Keratinocyte (primary cell): ENCODE results near the gene TCTN1. TPM values are rescaled to one million over a fixed set of nuclear protein-coding genes. Genes with fewer than 3 reads are reported as not detected.

Experiments used
- DNase-seq: peaks from one replicate; pipeline ENCODE4 v3.0.0-alpha.2; 2011; ENCODE audit warnings: low read depth, missing footprints, low spot score
- FAIRE-seq: peaks from 2 replicates; lab custom pipeline; 2011; peaks lifted over from hg19 to GRCh38; lab: Jason Lieb, UNC
- H2AFZ ChIP-seq: 2 replicates; pipeline ENCODE4 v1.6.0; 2012; ENCODE audit warnings: low read length, control low read depth, inconsistent platforms; ENCODE audit not compliant: control insufficient read depth
- H3K27ac ChIP-seq: 2 replicates; pipeline ENCODE4 v1.5.1; 2011; ENCODE audit warnings: low read length; ENCODE audit not compliant: control insufficient read depth, insufficient read depth
- H3K27me3 ChIP-seq: 3 replicates; pipeline ENCODE4 v1.6.0; 2011; ENCODE audit warnings: low read length; ENCODE audit not compliant: control insufficient read depth, insufficient read depth; ENCODE audit errors: extremely low read depth
- H3K36me3 ChIP-seq, 2 experiments: 2 replicates in 1 of 2; 3 replicates in 1 of 2; pipeline ENCODE4 v1.5.1; 2011; ENCODE audit warnings: low read length in 2 of 2, mild to moderate bottlenecking in 1 of 2; ENCODE audit not compliant: control insufficient read depth in 2 of 2, insufficient read depth in 2 of 2; ENCODE audit errors: extremely low read depth in 1 of 2
- H3K4me1 ChIP-seq: 3 replicates; pipeline ENCODE4 v1.5.1; 2011; ENCODE audit warnings: low read length; ENCODE audit not compliant: control insufficient read depth, insufficient read depth; ENCODE audit errors: extremely low read depth
- H3K4me2 ChIP-seq: 3 replicates; pipeline ENCODE4 v1.6.0; 2011; ENCODE audit warnings: low read depth, low read length; ENCODE audit not compliant: control insufficient read depth, insufficient read depth; ENCODE audit errors: extremely low read depth
- H3K4me3 ChIP-seq, 3 experiments: fragments of 200-600 bp in 1 of 3; sonication (generic) in 1 of 3; 2 replicates in 2 of 3; 3 replicates in 1 of 3; pipeline ENCODE4 v1.5.1; 2011 to 2016; ENCODE audit warnings: low read length in 3 of 3, mild to moderate bottlenecking in 3 of 3, control low read depth in 2 of 3, inconsistent platforms in 1 of 3, low read depth in 1 of 3, mixed read lengths in 1 of 3, mixed run types in 1 of 3, moderate library complexity in 1 of 3; ENCODE audit not compliant: control insufficient read depth in 2 of 3, insufficient read depth in 2 of 3; ENCODE audit errors: extremely low read depth in 1 of 3
- H3K79me2 ChIP-seq: 2 replicates; pipeline ENCODE4 v1.6.0; 2012; ENCODE audit warnings: low read length; ENCODE audit not compliant: control insufficient read depth, insufficient read depth
- H3K9ac ChIP-seq: 3 replicates; pipeline ENCODE4 v1.6.0; 2011; ENCODE audit warnings: low read length; ENCODE audit not compliant: control insufficient read depth, insufficient read depth; ENCODE audit errors: extremely low read depth
- H3K9me1 ChIP-seq: 3 replicates; pipeline ENCODE4 v1.6.0; 2011; ENCODE audit warnings: low read length; ENCODE audit not compliant: control insufficient read depth, insufficient read depth; ENCODE audit errors: extremely low read depth
- H3K9me3 ChIP-seq: 2 replicates; pipeline ENCODE4 v1.5.1; 2012; ENCODE audit warnings: low read depth, low read length; ENCODE audit not compliant: control insufficient read depth
- H4K20me1 ChIP-seq: 3 replicates; pipeline ENCODE4 v1.6.0; 2011; ENCODE audit warnings: low read length; ENCODE audit not compliant: control insufficient read depth, insufficient read depth; ENCODE audit errors: extremely low read depth
- CTCF ChIP-seq, 3 experiments: IDR thresholded peaks in 1 of 3; conservative IDR thresholded peaks in 1 of 3; optimal IDR thresholded peaks in 1 of 3; 2 replicates in 2 of 3; 3 replicates in 1 of 3; pipeline versions ENCODE3 to v1.5.1; 2011; ENCODE audit warnings: low read length in 3 of 3, mild to moderate bottlenecking in 3 of 3, moderate library complexity in 2 of 3, control low read depth in 1 of 3, inconsistent platforms in 1 of 3; ENCODE audit not compliant: insufficient read depth in 2 of 3; ENCODE audit errors: extremely low read depth in 1 of 3
- EZH2 ChIP-seq: IDR thresholded peaks from one replicate; pipeline ENCODE4 v1.6.1; 2012; ENCODE audit warnings: inconsistent platforms, mild to moderate bottlenecking, low read length, moderate library complexity
- dilution Hi-C: fragments of 300-500 bp; cut with MboI; formaldehyde crosslinking; loops from one replicate; pipeline ENCODE4 v1.7.0; 2020; ENCODE audit warnings: low sequenced_read_pairs; ENCODE audit not compliant: extremely low pct_ligation_motif_present
- polyA plus RNA-seq, 5 experiments: library from polyadenylated mRNA; depleted of rRNA in 3 of 5; stranded (reverse) in 3 of 5; stranded (forward) in 1 of 5; unstranded in 1 of 5; fragments of >200 nt; gene quantifications; 1 replicate in 1 of 5; 2 replicates in 3 of 5; 3 replicates in 1 of 5; pipeline versions ENCODE4 v1.2.1 to v1.2.3, GENCODE V29; 2011 to 2012; ENCODE audit warnings: missing spikeins in 2 of 5, low read depth in 1 of 5, low replicate concordance in 1 of 5

Gene TCTN1
- polyA plus RNA-seq, 1 donor (not counting 4 experiments of a cell fraction or from before 2014, with no cell fraction given) = 30.6 TPM

- no peak overlapping the region for H3K4me3 ChIP-seq
- H3K27ac ChIP-seq = no peak overlapping the region
- dilution Hi-C loops = no loop called here
- FAIRE-seq = no peak
- DNase-seq = no peak
- TF ChIP-seq EZH2 (no peak), CTCF (optimal IDR thresholded peaks at IDR 0.05 in 1 of 3, IDR thresholded peaks at IDR 0.05 in 1 of 3, conservative IDR thresholded peaks at IDR 0.05 in 1 of 3; ENCODE audit: extremely low read depth in 1 of 3, insufficient read depth in 2 of 3, low read length in 3 of 3) (no peak)
- H3K9ac ChIP-seq = no peak overlapping the region
- no peak overlapping the region for H3K4me2 ChIP-seq
- H3K79me2 ChIP-seq = no peaks in the 10 kb centered on the region
- H3K36me3 ChIP-seq = no peaks in the 10 kb centered on the region
- H3K9me3 ChIP-seq = no peaks in the 10 kb centered on the region
- no peak overlapping the region for H2AFZ ChIP-seq
- H3K4me1 ChIP-seq = no peaks in the 10 kb centered on the region
- H3K9me1 ChIP-seq = no peaks in the 10 kb centered on the region
- no peaks in the 10 kb centered on the region for H4K20me1 ChIP-seq
- no peaks in the 10 kb centered on the region for H3K27me3 ChIP-seq
Measured at GRCh38 chr12:110657747-110658146, 43.8 kb downstream of the TCTN1 start.

GRCh38 chr12:110658242-110658641, 44.3 kb downstream of the TCTN1 start:
- FAIRE-seq = no peak
- H4K20me1 ChIP-seq = no peaks in the 10 kb centered on the region
- H3K27ac ChIP-seq = no peak overlapping the region
- dilution Hi-C loops = no loop called here
- no peak overlapping the region for H2AFZ ChIP-seq
- H3K9me3 ChIP-seq = no peaks in the 10 kb centered on the region
- no peaks in the 10 kb centered on the region for H3K36me3 ChIP-seq
- no peaks in the 10 kb centered on the region for H3K9me1 ChIP-seq
- H3K27me3 ChIP-seq = no peaks in the 10 kb centered on the region
- H3K4me2 ChIP-seq = no peak overlapping the region
- H3K9ac ChIP-seq = no peak overlapping the region
- no peak overlapping the region for H3K4me3 ChIP-seq
- no peaks in the 10 kb centered on the region for H3K79me2 ChIP-seq
- H3K4me1 ChIP-seq = no peaks in the 10 kb centered on the region
- no peak for DNase-seq
- no peak for TF ChIP-seq CTCF (optimal IDR thresholded peaks at IDR 0.05 in 1 of 3, IDR thresholded peaks at IDR 0.05 in 1 of 3, conservative IDR thresholded peaks at IDR 0.05 in 1 of 3; ENCODE audit: extremely low read depth in 1 of 3, insufficient read depth in 2 of 3, low read length in 3 of 3)
- no peak for TF ChIP-seq EZH2
